Breast epithelium (tissue), 3 donors: ENCODE data around the gene OLFM3.

ENCODE experiments used
- POLR2A ChIP-seq: fragments of 450-650 bp; IDR thresholded peaks from one replicate; pipeline ENCODE4 v1.6.1; 2016; ENCODE audit warnings: antibody characterized with exemption, mild to moderate bottlenecking, moderate library complexity
- TF ChIP-seq, protein P1 (sequence below), 3 donors: fragments of 450-650 bp; IDR thresholded peaks; one replicate each; pipeline ENCODE4 v1.5.1; 2016 to 2017; ENCODE audit warnings: antibody characterized with exemption in 3 of 3, mild to moderate bottlenecking in 3 of 3, moderate library complexity in 3 of 3

DNA sequence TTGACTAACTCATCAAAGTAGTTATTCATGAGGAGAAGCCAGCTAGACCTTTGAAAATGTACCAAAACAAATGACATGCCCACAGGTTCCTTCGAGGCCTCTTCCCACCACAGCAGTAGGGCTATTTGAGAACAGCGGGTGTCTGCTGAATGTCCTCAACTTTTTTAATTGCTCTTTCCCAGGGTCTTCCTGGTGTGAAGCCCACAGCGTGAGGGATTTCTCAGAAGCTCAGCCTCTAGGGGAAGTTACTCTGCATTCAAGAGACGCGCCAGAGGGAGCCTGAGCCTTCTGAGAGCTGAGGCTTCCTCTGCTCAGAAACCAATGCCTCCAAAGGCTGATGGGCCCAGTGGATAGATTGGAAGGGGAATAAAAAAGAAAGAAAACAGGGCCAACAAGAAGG lies 153.6 kb downstream of the OLFM3 start:
- TF ChIP-seq, protein P1, sequence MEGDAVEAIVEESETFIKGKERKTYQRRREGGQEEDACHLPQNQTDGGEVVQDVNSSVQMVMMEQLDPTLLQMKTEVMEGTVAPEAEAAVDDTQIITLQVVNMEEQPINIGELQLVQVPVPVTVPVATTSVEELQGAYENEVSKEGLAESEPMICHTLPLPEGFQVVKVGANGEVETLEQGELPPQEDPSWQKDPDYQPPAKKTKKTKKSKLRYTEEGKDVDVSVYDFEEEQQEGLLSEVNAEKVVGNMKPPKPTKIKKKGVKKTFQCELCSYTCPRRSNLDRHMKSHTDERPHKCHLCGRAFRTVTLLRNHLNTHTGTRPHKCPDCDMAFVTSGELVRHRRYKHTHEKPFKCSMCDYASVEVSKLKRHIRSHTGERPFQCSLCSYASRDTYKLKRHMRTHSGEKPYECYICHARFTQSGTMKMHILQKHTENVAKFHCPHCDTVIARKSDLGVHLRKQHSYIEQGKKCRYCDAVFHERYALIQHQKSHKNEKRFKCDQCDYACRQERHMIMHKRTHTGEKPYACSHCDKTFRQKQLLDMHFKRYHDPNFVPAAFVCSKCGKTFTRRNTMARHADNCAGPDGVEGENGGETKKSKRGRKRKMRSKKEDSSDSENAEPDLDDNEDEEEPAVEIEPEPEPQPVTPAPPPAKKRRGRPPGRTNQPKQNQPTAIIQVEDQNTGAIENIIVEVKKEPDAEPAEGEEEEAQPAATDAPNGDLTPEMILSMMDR (IDR thresholded peaks at IDR 0.05): no peak
- no peak for TF ChIP-seq POLR2A
